ENCODE results near the gene TWNK. TPM values are rescaled to one million over a fixed set of nuclear protein-coding genes. Genes with fewer than 3 reads are reported as not detected.
"Not testable (repeated sequence)": the region's sequence is repeated elsewhere in the genome, so short reads cannot be mapped to it uniquely, and the experiment has no call there.

The TWNK gene
- polyA plus RNA-seq, 4 donors, result 9.6 to 15.9 (median 15.4) TPM

DNA sequence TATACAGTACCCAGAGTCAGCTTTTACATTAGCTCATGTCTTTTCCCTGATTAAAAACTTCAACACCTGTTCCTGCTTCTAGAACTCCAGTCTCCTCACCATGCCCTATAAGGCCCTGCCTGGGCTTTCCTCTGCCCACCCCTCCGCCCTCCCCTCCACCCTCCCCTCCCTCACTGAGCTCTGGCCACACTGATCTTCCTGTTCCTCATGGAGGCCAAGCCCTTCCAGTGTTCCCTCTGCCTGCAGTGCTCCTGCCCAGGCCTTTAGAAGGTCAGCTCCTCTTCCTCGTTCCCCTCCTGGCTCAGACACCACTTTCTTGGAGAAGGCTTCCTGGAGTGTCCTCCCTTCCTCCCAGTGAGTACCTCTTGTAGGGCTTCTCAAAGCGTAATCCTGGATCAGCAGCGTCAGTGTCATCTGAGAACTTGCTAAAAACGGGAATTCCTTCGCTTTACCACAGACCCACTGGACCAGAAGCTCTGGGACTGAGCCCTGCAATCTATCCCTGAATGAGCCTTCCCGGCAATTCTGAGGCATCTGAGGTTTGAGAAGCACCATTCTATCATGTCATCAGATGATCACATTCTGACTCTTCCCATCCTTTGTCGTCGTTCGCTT lies 39.9 kb downstream of the TWNK start:
- DNase-seq (ENCODE audit: low read depth in 4 of 4, low spot score in 3 of 4), result no peak

- DNase-seq (ENCODE audit: low read depth in 4 of 4, low spot score in 3 of 4), result no peak
Measured at GRCh38 chr10:101028446-101029337, 41.3 kb downstream of the TWNK start.

DNA sequence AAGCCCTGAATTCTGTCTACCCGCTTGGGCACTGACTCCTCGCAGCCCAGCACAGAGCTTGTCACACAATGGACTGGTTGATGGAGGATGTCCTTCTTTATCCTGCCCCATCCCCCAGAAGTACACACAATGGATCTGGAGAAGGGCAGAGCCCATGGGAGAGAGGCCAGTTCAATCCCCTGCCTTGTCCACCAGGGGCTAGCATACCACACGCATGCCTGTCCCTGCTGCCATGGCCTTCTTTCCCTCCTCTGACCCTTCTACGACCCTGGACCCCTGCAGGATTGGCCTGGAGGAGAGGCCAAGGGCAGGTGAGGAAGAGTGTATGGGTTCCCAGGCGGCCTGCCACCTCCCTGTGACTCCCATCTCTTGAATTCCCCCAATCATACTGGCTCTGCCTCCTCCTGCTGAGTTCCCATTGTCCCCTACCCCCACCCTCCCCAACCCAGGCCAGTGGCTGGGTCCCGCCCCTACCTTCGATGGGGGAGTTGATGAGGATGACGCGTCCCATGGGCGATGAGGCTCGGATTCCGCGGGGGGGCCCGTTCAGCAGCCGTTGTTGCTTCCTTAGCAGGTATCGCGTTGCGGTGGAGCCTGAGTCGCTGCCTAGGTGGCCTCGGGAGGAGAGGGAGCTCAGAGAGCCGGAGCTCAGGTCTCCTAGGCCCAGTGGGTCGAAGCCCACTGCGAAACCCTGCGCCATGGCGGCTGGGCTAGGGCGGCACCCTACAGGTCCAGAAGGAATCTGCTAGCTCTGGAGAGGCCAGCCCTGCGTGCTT lies 42.4 kb downstream of the TWNK start:
- DNase-seq (ENCODE audit: low read depth in 4 of 4, low spot score in 3 of 4), result no peak

DNA sequence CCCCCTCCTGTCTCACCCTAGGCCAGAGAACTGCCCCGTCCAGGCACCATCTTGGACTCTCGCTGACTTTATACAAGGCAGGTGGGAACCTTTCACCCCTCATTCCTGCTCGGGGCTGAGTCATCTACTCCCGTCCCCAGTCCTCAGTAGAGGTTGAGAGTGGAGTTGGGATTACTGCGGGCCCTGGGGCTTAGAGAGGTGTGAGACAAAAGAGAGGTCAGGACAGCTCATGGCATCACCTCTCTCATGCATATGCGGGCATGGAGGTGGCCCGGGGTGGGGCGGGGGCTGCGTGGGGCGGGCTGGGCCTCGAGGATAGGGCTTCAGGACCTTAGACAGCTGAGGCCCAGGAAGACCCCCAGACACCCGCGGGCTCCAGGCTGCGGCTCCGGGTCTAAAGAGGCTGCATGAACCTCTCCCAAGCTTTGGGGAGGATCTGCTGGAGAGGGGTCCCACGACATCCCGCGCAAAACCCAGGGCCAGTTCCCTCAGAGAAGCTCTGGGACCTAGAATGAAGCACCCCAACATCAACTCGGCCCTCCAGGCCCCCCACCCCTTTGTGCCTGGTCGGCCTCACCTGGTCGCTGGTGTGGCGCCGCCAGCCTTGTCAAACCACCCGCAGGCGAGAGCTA lies 43.3 kb downstream of the TWNK start:
- no peak for DNase-seq (ENCODE audit: low read depth in 4 of 4, low spot score in 3 of 4)

DNA sequence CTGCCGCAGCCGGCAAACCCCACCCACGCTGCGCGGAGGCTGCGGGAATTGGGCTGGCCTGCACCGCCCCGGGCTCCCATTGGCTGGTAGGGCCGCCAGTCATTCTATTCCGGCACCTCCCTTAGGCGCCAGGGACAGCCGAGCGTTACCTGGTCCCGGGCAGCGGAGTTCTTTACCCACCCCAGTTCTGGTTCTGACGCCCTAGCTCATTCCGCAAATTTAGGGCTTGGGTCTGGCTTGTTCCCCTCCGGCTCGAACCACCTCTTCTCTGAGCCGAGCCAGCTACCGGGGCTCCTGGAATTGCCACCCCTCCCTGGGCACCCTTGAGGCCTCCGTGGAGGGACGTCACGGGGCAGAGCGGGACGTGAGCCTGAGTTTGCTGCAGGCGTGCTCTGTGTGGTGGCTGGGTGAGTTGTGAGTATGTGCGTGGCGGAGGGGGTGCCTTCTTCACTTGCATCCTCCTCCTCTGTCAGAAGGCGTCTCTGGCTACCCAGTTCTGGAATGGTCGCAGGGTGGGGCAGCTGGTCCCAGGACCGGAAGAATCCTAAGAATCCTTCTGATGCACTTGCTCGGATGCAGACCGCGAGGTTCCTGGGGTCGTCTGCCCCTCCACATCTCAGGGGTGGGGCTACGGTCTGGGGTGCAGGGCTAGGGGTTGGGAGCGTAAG lies 43.9 kb downstream of the TWNK start, which contains the start of the genes PDZD7 and SFXN3:
Gene PDZD7, minus strand, starts transcription at position 2 of the 668 bp plus-strand sequence. CDS start 910 bp downstream, outside the sequence.
Gene SFXN3, plus strand, starts transcription at position 107 of the 668 bp plus-strand sequence. CDS start 3,461 bp downstream, outside the sequence.
- DNase-seq (ENCODE audit: low read depth in 4 of 4, low spot score in 3 of 4), result peak in 3 of 4 donors; percentile 68 to 86 (median 76)

DNA sequence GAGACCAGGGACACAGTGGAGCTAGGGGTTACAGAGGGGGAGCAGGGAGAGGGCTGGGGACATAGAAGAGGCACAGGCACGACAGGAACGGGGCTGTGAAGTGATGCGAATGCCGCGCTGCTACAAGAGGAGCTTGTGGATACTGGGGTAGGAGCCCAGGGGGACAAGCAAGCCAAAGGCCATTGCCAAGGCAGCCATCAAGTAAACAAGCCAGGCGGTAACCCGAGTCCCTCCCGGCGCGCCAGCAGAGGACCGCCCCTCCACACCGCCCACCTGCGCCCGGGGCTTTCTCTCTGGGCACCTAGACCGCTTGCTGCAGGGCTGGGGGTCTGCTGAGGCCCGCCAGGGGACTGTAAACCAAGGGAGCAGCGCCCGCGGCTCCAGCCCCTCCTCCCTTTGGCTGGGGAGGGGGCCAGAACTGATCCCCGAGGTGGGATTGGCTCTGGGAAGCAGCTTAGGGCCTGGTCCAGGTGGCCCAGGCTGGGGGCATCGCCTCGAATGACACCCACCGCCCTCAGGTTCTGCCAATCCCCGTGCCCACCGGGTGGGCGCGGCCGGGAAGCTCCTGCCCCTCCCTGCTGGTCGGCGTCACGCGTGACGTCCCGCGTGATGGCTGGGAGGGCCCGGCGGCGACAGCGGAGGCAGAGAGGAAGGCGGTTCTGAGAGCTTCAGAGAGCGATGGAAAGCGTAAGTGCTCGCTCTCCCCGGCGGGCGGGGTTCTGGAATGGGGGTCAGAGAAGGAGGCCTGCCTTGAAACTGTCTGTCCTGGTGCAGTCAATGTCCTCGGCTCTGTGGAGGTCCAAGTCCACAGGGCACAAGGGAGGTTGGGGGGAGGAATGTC lies 44.7 kb downstream of the TWNK start:
- no peak for DNase-seq (ENCODE audit: low read depth in 4 of 4, low spot score in 3 of 4)

DNA sequence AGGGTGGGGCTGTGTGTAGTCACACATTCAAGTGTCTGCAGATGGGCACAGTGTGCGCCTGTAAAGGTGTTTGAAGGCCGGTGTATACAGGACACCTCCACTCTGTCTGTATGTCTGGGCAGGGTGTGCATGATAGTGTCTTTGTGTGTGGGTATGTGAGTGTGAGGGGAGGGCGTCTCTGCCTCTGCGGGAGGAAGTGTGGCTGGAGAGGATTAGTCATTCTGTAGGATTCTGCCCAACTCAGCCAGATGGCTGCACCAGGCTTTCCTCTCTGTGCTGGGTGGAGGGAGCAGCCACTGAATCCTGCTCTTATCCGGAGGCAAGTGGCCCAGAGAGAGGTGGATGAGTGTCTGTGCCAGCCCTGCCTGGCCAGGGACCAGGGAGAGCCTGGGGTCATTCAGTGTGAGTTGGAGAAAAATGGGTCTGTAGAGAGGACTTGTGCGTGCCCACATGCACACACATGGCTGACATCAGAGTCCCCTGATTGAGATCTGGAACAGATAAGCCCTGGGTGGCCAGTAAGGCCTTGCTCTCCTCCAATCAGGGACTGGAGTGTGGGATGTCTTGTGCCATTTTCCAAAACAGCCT lies 45.4 kb downstream of the TWNK start:
- no peak for DNase-seq (ENCODE audit: low read depth in 4 of 4, low spot score in 3 of 4)

DNA sequence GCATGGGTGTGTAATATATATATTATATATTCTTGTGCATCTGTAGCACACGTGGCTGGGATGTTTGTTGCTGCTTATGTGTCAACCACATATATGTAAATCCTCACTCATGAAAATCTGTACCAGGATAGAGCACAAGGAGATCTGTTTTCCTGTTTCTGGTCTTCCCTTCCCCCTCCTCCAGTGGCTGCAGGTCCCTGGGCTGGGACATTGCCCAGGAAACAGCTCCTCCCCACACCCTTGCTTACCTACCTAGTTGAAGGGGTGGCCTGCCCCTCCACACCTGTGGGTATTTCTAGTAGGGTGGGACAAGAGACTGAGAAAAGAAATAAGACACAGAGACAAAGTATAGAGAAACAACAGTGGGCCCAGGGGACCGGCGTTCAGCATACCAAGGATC lies 45.9 kb downstream of the TWNK start:
- no peak for DNase-seq (ENCODE audit: low read depth in 4 of 4, low spot score in 3 of 4)

DNA sequence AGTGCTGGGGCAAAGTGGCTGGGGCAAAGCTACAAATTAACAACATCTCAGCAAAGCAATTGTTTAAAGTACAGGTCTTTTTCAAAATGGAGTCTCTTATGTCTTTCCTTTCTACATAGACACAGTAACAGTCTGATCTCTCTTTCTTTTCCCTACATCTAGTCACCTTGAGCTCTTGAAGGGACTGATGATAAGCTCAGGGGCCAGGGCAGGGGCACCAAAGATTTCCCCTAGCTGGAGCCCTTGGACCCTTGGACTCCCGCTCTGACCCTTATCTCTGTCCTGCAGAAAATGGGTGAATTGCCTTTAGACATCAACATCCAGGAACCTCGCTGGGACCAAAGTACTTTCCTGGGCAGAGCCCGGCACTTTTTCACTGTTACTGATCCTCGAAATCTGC lies 47.1 kb downstream of the TWNK start:
- not testable (repeated sequence) for DNase-seq (ENCODE audit: low read depth in 4 of 4, low spot score in 3 of 4)

- DNase-seq (ENCODE audit: low read depth in 4 of 4, low spot score in 3 of 4), result no peak
Measured at GRCh38 chr10:101035314-101035713, 48.0 kb downstream of the TWNK start.

GRCh38 chr10:101035916-101036702 lies 48.8 kb downstream of the TWNK start:
- DNase-seq (ENCODE audit: low read depth in 4 of 4, low spot score in 3 of 4), result no peak

GRCh38 chr10:101036726-101037125 lies 49.4 kb downstream of the TWNK start:
- no peak for DNase-seq (ENCODE audit: low read depth in 4 of 4, low spot score in 3 of 4)

DNA sequence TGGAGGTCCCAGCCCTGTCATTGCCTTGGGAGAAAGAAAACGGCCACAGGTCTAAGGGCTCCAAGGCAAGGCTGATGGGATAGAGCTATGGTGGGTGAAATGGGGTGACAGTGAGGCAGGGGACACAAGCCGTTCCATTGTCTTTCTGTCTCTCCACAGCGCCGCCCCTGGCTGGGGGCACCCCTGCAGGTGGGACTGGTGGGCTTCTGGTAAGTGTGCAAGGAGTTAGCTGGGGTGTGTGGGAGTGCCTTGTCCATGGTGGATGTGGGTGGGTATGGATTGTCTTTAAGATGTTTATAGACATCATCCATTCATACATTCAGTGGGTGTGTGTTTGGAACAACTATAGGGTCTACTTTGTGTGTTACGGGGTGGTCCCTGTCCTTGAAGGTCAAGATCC lies 51.1 kb downstream of the TWNK start:
- no peak for DNase-seq (ENCODE audit: low read depth in 4 of 4, low spot score in 3 of 4)

- DNase-seq (ENCODE audit: low read depth in 4 of 4, low spot score in 3 of 4), result no peak
Measured at GRCh38 chr10:101040061-101040460, 52.7 kb downstream of the TWNK start.

DNA sequence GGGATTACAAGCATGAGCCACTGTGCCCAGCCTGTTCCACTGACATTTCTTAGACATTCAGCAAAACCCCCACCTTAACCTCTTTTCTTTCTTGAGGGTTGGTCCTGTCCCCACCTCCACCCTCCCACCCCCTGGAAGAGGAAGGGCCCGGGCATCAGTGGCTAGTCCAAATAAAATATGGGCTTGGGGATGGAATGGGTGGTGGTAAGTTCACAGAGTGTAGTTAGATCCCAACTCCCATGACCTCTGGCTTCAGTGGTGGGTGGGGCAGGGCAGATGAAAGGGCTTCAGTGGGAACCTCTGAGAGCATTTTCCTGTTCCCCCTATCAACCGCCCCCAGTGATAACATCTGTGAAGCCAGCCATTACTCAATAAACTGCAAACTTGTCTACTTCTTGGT lies 53.5 kb downstream of the TWNK start:
- no peak for DNase-seq (ENCODE audit: low read depth in 4 of 4, low spot score in 3 of 4)

DNA sequence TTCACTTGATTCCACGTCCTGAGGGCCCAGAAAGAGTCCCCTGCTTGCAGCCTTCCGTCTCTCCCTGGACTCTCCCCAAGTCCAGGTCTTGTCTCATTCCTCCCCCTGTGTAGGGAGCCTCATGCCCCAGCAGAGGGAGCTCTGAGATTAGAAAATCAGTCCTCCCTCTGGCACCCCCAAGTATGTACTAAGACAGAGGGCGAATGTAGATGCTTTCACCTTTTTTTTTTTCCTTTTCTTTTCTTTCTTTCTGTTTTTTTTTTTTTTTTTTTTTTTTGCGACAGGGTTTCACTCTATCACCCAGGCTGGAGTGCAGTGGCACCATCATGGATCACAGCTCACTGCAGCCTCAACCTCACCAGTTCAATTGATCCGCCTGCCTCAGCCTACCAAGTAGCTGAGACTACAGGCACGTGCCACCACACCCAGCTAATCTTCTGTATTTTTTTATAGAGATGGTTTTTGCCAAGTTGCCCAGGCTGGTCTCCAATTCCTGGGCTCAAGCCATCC lies 54.0 kb downstream of the TWNK start:
- no peak for DNase-seq (ENCODE audit: low read depth in 4 of 4, low spot score in 3 of 4)

- no peak for DNase-seq (ENCODE audit: low read depth in 4 of 4, low spot score in 3 of 4)
Measured at GRCh38 chr10:101042118-101042517, 54.8 kb downstream of the TWNK start.

Measured in left renal pelvis (tissue), 4 donors.